Heart left ventricle (tissue), 13 donors: ENCODE measurements around the gene PCDHB6.
"Not testable (repeated sequence)": the region's sequence is repeated elsewhere in the genome, so short reads cannot be mapped to it uniquely, and the experiment has no call there.

Source experiments
- CTCF ChIP-seq, 12 donors: fragments of 200-600 bp; sonication (generic) in 4 of 12; IDR thresholded peaks; one replicate each; pipeline versions ENCODE4 v1.5.0 to v1.8.0; 2018 to 2022; ENCODE audit warnings: antibody characterized with exemption in 12 of 12, mild to moderate bottlenecking in 5 of 12
- POLR2A ChIP-seq, 2 donors: fragments of 450-650 bp; IDR thresholded peaks; one replicate each; pipeline ENCODE4 v1.6.1; 2017; ENCODE audit warnings: antibody characterized with exemption in 2 of 2, mild to moderate bottlenecking in 2 of 2, moderate library complexity in 2 of 2
- donor health status: ischemic (EF 13 %, LVEDD 7.1; RV severe dilation, severe dysfunction).
- donor health status: DM: no; HTN: yes; CAD: no.
- donor health status: DM: no; HTN: no; CAD: no.
- donor health status: ischemic (EF 25% LVEDD 6.9; RV normal size, moderate dysfunction).
- donor health status: ischemic (EF 25% LVEDD 5.7; RV mildly dilated, moderate dysfunction).
- donor health status: ischemic (EF 35%, LVEDD 5.7; RV mildly dilated, moderate dysfunction).
- donor health status: nonischemic (EF 11% LVEDD 7.7; RV severe dilation, severe dysfunction).
- donor health status: DM: yes; HTN: yes; CAD: no.
- donor health status: PGD.
- donor health status: ischemic (EF 29% LVEDD 5.4; RV normal size, mild dysfunction).
- donor health status: nonischemic (EF 23%, LVEDD 6.1; RV moderate dilation, normal function).

- not testable (repeated sequence) for TF ChIP-seq POLR2A, CTCF (IDR thresholded peaks at IDR 0.05)
Measured at GRCh38 chr5:141102070-141102469, 47.8 kb upstream of the PCDHB6 start.
